Smooth muscle cell (in vitro differentiated cells): ENCODE results near the gene JUND. TPM values are rescaled to one million over a fixed set of nuclear protein-coding genes. Genes with fewer than 3 reads are reported as not detected.

ENCODE experiments used
- DNase-seq: peaks from one replicate; lab custom pipeline; 2025; ENCODE audit not compliant: unreplicated experiment; lab: John Stamatoyannopoulos, UW
- H2AFZ ChIP-seq: fragments of 200-600 bp; sonication (generic); 2 replicates; pipeline ENCODE4 v1.6.0; 2016; ENCODE audit warnings: antibody characterized with exemption, low read depth, mild to moderate bottlenecking
- H3F3A ChIP-seq: fragments of 200-600 bp; sonication (generic); 2 replicates; pipeline ENCODE4 v1.6.0; 2017; ENCODE audit warnings: antibody characterized with exemption, low read depth
- H3K27ac ChIP-seq: fragments of 200-600 bp; sonication (generic); 2 replicates; pipeline ENCODE4 v1.5.1; 2016; ENCODE audit warnings: low read depth, mild to moderate bottlenecking
- H3K27me3 ChIP-seq: fragments of 200-600 bp; sonication (generic); 2 replicates; pipeline ENCODE4 v1.6.1; 2016; ENCODE audit warnings: low read depth, mild to moderate bottlenecking
- H3K36me3 ChIP-seq: fragments of 200-600 bp; sonication (generic); 2 replicates; pipeline ENCODE4 v1.5.1; 2016; ENCODE audit warnings: low read depth
- H3K4me1 ChIP-seq: fragments of 200-600 bp; sonication (generic); 2 replicates; pipeline ENCODE4 v1.5.1; 2016; ENCODE audit warnings: low read depth
- H3K4me2 ChIP-seq: fragments of 200-600 bp; sonication (generic); 2 replicates; pipeline ENCODE4 v1.6.0; 2016; ENCODE audit warnings: mild to moderate bottlenecking
- H3K4me3 ChIP-seq: fragments of 200-600 bp; sonication (generic); 2 replicates; pipeline ENCODE4 v1.5.1; 2016; ENCODE audit warnings: mild to moderate bottlenecking
- H3K79me2 ChIP-seq: fragments of 200-600 bp; sonication (generic); 2 replicates; pipeline ENCODE4 v1.6.0; 2016; ENCODE audit warnings: low read depth, mild to moderate bottlenecking
- H3K9ac ChIP-seq: fragments of 200-600 bp; sonication (generic); 2 replicates; pipeline ENCODE4 v1.6.0; 2016; ENCODE audit warnings: low read depth
- H3K9me3 ChIP-seq: fragments of 200-600 bp; sonication (generic); replicated peaks from 2 replicates; pipeline ENCODE4 v1.5.1; 2016; ENCODE audit warnings: low read depth
- H4K20me1 ChIP-seq: fragments of 200-600 bp; sonication (generic); 2 replicates; pipeline ENCODE4 v1.6.0; 2016; ENCODE audit warnings: low read depth
- CTCF ChIP-seq: fragments of 200-600 bp; sonication (generic); IDR thresholded peaks from 2 replicates; pipeline ENCODE4 v1.5.1; 2017; ENCODE audit warnings: borderline replicate concordance, mild to moderate bottlenecking, antibody characterized with exemption; ENCODE audit not compliant: insufficient read depth, poor library complexity, severe bottlenecking
- WGBS: methylation state at CpG from one replicate; pipeline ENCODE4 v1.1.7; 2016; ENCODE audit warnings: low lambda C conversion rate; 5-methylcytosine and 5-hydroxymethylcytosine counted together
- polyA plus RNA-seq: library from polyadenylated mRNA; unstranded; fragments of >200 nt; fragmentation: Nextera tagmentation; extraction: Ambion mirVana; gene quantifications from 2 replicates; pipeline ENCODE4 v1.2.1, GENCODE V29; 2016
- total RNA-seq: library from RNA; depleted of rRNA; stranded (reverse); fragments of >200 nt; gene quantifications from 2 replicates; pipeline ENCODE4 v1.2.3, GENCODE V29; 2014

Gene JUND
- total and polyA plus RNA-seq, 2 experiments from 2014 or later: 164 to 464 TPM

- no peaks in the 10 kb centered on the region for H3F3A ChIP-seq
- 77% methylated on average over 7 of the region's 7 CpGs for WGBS
- no peak overlapping the region for H3K27ac ChIP-seq
Measured at GRCh38 chr19:18245297-18245696, 36.1 kb downstream of the JUND start.

GRCh38 chr19:18239303-18239702, 42.1 kb downstream of the JUND start:
- TF ChIP-seq CTCF: no peak
- Histone ChIP-seq H3F3A (no peaks in the 10 kb centered on the region), H3K36me3 (no peaks in the 10 kb centered on the region), H3K79me2 (no peaks in the 10 kb centered on the region), H3K4me1 (no peaks in the 10 kb centered on the region), H3K27me3 (no peaks in the 10 kb centered on the region), H3K4me2 (no peak overlapping the region), H4K20me1 (no peaks in the 10 kb centered on the region), H2AFZ (no peak overlapping the region), H3K9me3 (no peaks in the 10 kb centered on the region), H3K27ac (no peak overlapping the region), H3K9ac (no peak overlapping the region), H3K4me3 (no peak overlapping the region)
- no peak for DNase-seq
- WGBS: 43% methylated on average over 12 of the region's 12 CpGs

More at GRCh38 chr19:18245297-18245696, 36.1 kb downstream of the JUND start:
- no peak for TF ChIP-seq CTCF
- H3K4me2 ChIP-seq: no peak overlapping the region
- no peaks in the 10 kb centered on the region for H3K79me2 ChIP-seq
- no peaks in the 10 kb centered on the region for H3K27me3 ChIP-seq
- H3K36me3 ChIP-seq: no peaks in the 10 kb centered on the region
- H2AFZ ChIP-seq: no peak overlapping the region
- DNase-seq: no peak
- no peak overlapping the region for H3K4me3 ChIP-seq
- no peaks in the 10 kb centered on the region for H3K4me1 ChIP-seq
- no peaks in the 10 kb centered on the region for H3K9me3 ChIP-seq
- no peaks in the 10 kb centered on the region for H4K20me1 ChIP-seq
- H3K9ac ChIP-seq: no peak overlapping the region

DNA sequence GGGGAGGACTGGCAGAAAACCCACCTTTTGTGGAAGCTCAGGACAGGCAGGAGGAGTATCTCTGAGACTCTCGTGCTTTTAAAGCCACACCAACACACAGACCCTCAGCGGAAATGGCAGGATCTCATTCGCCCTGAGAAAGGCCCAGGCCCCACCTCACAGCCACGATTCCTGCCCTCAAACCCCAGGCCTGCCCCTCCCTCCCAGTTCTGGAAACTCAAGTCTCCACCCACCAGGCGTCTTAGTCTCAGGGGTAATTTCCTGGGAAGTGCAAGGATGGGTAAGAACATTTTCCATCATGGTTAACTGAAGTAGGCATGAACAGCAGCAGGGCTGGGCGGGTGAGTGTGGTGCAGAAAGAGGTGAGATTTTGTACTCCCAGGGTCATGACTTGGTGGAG, 47.2 kb downstream of the JUND start:
- H3K9ac ChIP-seq: no peak overlapping the region
- H3K9me3 ChIP-seq: no peaks in the 10 kb centered on the region
- no peak for TF ChIP-seq CTCF
- H3K4me2 ChIP-seq: no peak overlapping the region
- H4K20me1 ChIP-seq: no peaks in the 10 kb centered on the region
- H3K27me3 ChIP-seq: peaks cover 11% of the 10 kb centered on the region
- no peaks in the 10 kb centered on the region for H3F3A ChIP-seq
- H3K27ac ChIP-seq: no peak overlapping the region
- H3K4me3 ChIP-seq: no peak overlapping the region
- H2AFZ ChIP-seq: no peak overlapping the region
- WGBS: 42% methylated on average over 6 of the region's 6 CpGs
- no peak for DNase-seq
- H3K36me3 ChIP-seq: no peaks in the 10 kb centered on the region
- no peaks in the 10 kb centered on the region for H3K79me2 ChIP-seq
- no peaks in the 10 kb centered on the region for H3K4me1 ChIP-seq

GRCh38 chr19:18233224-18233825, 48.1 kb downstream of the JUND start:
- H2AFZ ChIP-seq: no peak overlapping the region
- 24% methylated on average over 37 of the region's 37 CpGs for WGBS
- no peaks in the 10 kb centered on the region for H3F3A ChIP-seq
- peak overlapping the region; percentile 46 for H3K4me2 ChIP-seq
- H3K4me1 ChIP-seq: no peaks in the 10 kb centered on the region
- H3K4me3 ChIP-seq: no peak overlapping the region
- H3K9me3 ChIP-seq: no peaks in the 10 kb centered on the region
- no peaks in the 10 kb centered on the region for H4K20me1 ChIP-seq
- no peaks in the 10 kb centered on the region for H3K79me2 ChIP-seq
- no peak for TF ChIP-seq CTCF
- H3K9ac ChIP-seq: no peak overlapping the region
- H3K36me3 ChIP-seq: no peaks in the 10 kb centered on the region
- DNase-seq: peak; percentile 37
- peaks cover 11% of the 10 kb centered on the region for H3K27me3 ChIP-seq
- H3K27ac ChIP-seq: no peak overlapping the region
